ENCODE measurements around the gene CAMTA1.
A peak's percentile ranks its signal among the peaks of the same experiment; 100 is the strongest.

CAMTA1 gene

GRCh38 chr1:6885426-6885825, 100.2 kb downstream of the CAMTA1 start:
- DNase-seq = no peak

GRCh38 chr1:6886523-6886922, 101.3 kb downstream of the CAMTA1 start:
- DNase-seq = no peak

- no peak for DNase-seq
Measured at GRCh38 chr1:6888268-6888667, 103.0 kb downstream of the CAMTA1 start.

- no peak for DNase-seq
Measured at GRCh38 chr1:6888870-6889269, 103.6 kb downstream of the CAMTA1 start.

GRCh38 chr1:6889875-6890480, 104.7 kb downstream of the CAMTA1 start:
- DNase-seq = peak; percentile 22

GRCh38 chr1:6890686-6891085, 105.4 kb downstream of the CAMTA1 start:
- no peak for DNase-seq

- DNase-seq = no peak
Measured at GRCh38 chr1:6891781-6892579, 106.7 kb downstream of the CAMTA1 start.

GRCh38 chr1:6893388-6893787, 108.1 kb downstream of the CAMTA1 start:
- no peak for DNase-seq

- DNase-seq = no peak
Measured at GRCh38 chr1:6897138-6897537, 111.9 kb downstream of the CAMTA1 start.

GRCh38 chr1:6898974-6899539, 113.8 kb downstream of the CAMTA1 start:
- DNase-seq = no peak

GRCh38 chr1:6899621-6900020, 114.4 kb downstream of the CAMTA1 start:
- no peak for DNase-seq

GRCh38 chr1:6902153-6902552, 116.9 kb downstream of the CAMTA1 start:
- no peak for DNase-seq

GRCh38 chr1:6904476-6905170, 119.4 kb downstream of the CAMTA1 start:
- no peak for DNase-seq

GRCh38 chr1:6905331-6905730, 120.1 kb downstream of the CAMTA1 start:
- no peak for DNase-seq

GRCh38 chr1:6905790-6906189, 120.5 kb downstream of the CAMTA1 start:
- no peak for DNase-seq

- no peak for DNase-seq
Measured at GRCh38 chr1:6906783-6907182, 121.5 kb downstream of the CAMTA1 start.

GRCh38 chr1:6907201-6907600, 121.9 kb downstream of the CAMTA1 start:
- DNase-seq = no peak

- no peak for DNase-seq
Measured at GRCh38 chr1:6907676-6908434, 122.6 kb downstream of the CAMTA1 start.

- DNase-seq = no peak
Measured at GRCh38 chr1:6909401-6909800, 124.1 kb downstream of the CAMTA1 start.

GRCh38 chr1:6909857-6910256, 124.6 kb downstream of the CAMTA1 start:
- DNase-seq = no peak

- no peak for DNase-seq
Measured at GRCh38 chr1:6911021-6911941, 126.0 kb downstream of the CAMTA1 start.

GRCh38 chr1:6911974-6912373, 126.7 kb downstream of the CAMTA1 start:
- no peak for DNase-seq

Measured in NCI-H1436 (cell line).